Lung (tissue), 12 donors: ENCODE measurements around the gene LAPTM4A. TPM values are rescaled to one million over a fixed set of nuclear protein-coding genes. Genes with fewer than 3 reads are reported as not detected.

Experiments
- ATAC-seq: fragments of 200-7000 bp; cut with Tn5 transposase; one replicate; pipeline ENCODE4 v1.9.1; 2020; ENCODE audit warnings: moderate number of reproducible peaks; ENCODE audit not compliant: insufficient read depth, low FRiP score
- DNase-seq, 3 donors: peaks; one replicate each; pipeline ENCODE4 v3.0.0-alpha.2; 2013 to 2017
- H3K27ac ChIP-seq, 2 donors: one replicate each; pipeline ENCODE4 v1.5.1; 2013; ENCODE audit warnings: mild to moderate bottlenecking in 2 of 2, moderate library complexity in 2 of 2, control low read depth in 1 of 2, inconsistent platforms in 1 of 2, low read depth in 1 of 2, low read length in 1 of 2
- H3K27me3 ChIP-seq, 3 donors: one replicate each; pipeline ENCODE4 v1.5.1; 2013; ENCODE audit warnings: low read length in 2 of 3; ENCODE audit not compliant: control insufficient read depth in 3 of 3, insufficient read depth in 3 of 3
- H3K36me3 ChIP-seq, 4 donors: one replicate each; pipeline ENCODE4 v1.5.1; 2013; ENCODE audit warnings: low read length in 4 of 4, mild to moderate bottlenecking in 1 of 4, moderate library complexity in 1 of 4; ENCODE audit not compliant: control insufficient read depth in 4 of 4, insufficient read depth in 4 of 4
- H3K4me1 ChIP-seq, 5 donors: one replicate each; pipeline ENCODE4 v1.5.1; 2013; ENCODE audit warnings: low read length in 5 of 5, mild to moderate bottlenecking in 2 of 5, moderate library complexity in 1 of 5; ENCODE audit not compliant: control insufficient read depth in 5 of 5, insufficient read depth in 5 of 5
- H3K4me3 ChIP-seq: one replicate; pipeline ENCODE4 v1.5.1; 2013; ENCODE audit warnings: mild to moderate bottlenecking, control low read depth, moderate library complexity
- H3K9ac ChIP-seq, 2 donors: one replicate each; pipeline ENCODE4 v1.5.1; 2013; ENCODE audit warnings: low read length in 2 of 2, control low read depth in 1 of 2; ENCODE audit not compliant: insufficient read depth in 1 of 2
- H3K9me3 ChIP-seq, 4 donors: one replicate each; pipeline ENCODE4 v1.5.1; 2013; ENCODE audit warnings: low read length in 3 of 4, mild to moderate bottlenecking in 1 of 4, moderate library complexity in 1 of 4; ENCODE audit not compliant: control insufficient read depth in 4 of 4, insufficient read depth in 3 of 4
- WGBS, 2 donors: extraction: QIAGEN DNeasy Blood & Tissue Kit; methylation state at CpG; one replicate each; pipeline ENCODE4 v1.1.7; 2013; 5-methylcytosine and 5-hydroxymethylcytosine counted together
- polyA plus RNA-seq, 2 donors: library from polyadenylated mRNA; stranded (reverse); fragments of 200-250 nt; gene quantifications; one replicate each; pipeline ENCODE4 v1.2.1, GENCODE V29; 2013
- total RNA-seq, 2 donors: library from RNA; depleted of rRNA in 1 of 2; stranded (reverse); fragments of >200 nt in 1 of 2; gene quantifications; one replicate each; pipeline ENCODE4 v1.2.1, GENCODE V29; 2014 to 2021
- TF ChIP-seq, protein P1 (sequence below): IDR thresholded peaks from 2 replicates; pipeline ENCODE4 v1.5.1; 2012; ENCODE audit warnings: mild to moderate bottlenecking; ENCODE audit errors: control extremely low read depth, extremely low read depth
- donor health status: control.
- donor health status: control.
- donor health status: Bipolar disorder and iron deficiency.
- donor health status: healthy.
- donor health status: DM: yes; HTN: yes; CAD: no.

Gene LAPTM4A
- total and polyA plus RNA-seq, 4 donors, result 155 to 236 (median 204) TPM

DNA sequence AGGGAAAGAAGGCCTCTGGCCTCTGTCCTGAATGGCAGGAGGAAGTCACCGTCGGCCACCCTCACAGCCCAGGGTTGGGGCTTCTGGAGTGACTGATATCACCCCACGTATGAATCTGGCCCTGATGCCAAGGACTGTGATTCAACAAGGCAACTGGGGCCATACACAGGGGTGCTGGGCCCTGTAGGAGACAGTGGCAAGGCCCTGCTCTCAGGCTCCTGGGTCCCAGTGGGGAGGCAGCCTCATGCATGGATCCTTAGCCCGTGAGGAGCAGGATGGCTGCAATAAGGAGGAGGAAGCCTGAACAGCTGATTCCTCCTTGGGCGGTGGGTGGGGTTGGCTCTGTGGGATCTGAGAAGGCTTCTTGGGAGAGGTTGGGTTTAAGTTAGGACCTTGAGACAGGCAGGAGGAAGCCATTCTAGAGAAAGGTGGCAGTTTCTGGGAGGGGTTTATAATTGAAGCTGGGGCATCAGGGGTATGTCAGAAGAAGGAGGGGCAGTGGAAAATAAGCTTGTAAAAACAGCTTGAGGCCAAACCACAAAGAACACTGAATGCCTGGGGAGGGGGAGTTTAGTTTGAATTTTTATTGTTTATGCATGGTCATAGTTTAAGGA is 42.8 kb upstream of the LAPTM4A start:
- Histone ChIP-seq H3K27me3 (no peaks in the 10 kb centered on the region), H3K9ac (no peak overlapping the region), H3K36me3 (no peaks in the 10 kb centered on the region), H3K27ac (no peak overlapping the region), H3K9me3 (no peaks in the 10 kb centered on the region), H3K4me3 (no peak overlapping the region), H3K4me1 (peaks cover 0 to 25% (median 3%) of the 10 kb centered on the region in 5 donors)
- ATAC-seq, result no peak
- TF ChIP-seq, protein P1, sequence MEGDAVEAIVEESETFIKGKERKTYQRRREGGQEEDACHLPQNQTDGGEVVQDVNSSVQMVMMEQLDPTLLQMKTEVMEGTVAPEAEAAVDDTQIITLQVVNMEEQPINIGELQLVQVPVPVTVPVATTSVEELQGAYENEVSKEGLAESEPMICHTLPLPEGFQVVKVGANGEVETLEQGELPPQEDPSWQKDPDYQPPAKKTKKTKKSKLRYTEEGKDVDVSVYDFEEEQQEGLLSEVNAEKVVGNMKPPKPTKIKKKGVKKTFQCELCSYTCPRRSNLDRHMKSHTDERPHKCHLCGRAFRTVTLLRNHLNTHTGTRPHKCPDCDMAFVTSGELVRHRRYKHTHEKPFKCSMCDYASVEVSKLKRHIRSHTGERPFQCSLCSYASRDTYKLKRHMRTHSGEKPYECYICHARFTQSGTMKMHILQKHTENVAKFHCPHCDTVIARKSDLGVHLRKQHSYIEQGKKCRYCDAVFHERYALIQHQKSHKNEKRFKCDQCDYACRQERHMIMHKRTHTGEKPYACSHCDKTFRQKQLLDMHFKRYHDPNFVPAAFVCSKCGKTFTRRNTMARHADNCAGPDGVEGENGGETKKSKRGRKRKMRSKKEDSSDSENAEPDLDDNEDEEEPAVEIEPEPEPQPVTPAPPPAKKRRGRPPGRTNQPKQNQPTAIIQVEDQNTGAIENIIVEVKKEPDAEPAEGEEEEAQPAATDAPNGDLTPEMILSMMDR, result no peak
- DNase-seq, result no peak
- 66 to 77% methylated on average over 5 of the region's 5 CpGs for WGBS, 2 donors

DNA sequence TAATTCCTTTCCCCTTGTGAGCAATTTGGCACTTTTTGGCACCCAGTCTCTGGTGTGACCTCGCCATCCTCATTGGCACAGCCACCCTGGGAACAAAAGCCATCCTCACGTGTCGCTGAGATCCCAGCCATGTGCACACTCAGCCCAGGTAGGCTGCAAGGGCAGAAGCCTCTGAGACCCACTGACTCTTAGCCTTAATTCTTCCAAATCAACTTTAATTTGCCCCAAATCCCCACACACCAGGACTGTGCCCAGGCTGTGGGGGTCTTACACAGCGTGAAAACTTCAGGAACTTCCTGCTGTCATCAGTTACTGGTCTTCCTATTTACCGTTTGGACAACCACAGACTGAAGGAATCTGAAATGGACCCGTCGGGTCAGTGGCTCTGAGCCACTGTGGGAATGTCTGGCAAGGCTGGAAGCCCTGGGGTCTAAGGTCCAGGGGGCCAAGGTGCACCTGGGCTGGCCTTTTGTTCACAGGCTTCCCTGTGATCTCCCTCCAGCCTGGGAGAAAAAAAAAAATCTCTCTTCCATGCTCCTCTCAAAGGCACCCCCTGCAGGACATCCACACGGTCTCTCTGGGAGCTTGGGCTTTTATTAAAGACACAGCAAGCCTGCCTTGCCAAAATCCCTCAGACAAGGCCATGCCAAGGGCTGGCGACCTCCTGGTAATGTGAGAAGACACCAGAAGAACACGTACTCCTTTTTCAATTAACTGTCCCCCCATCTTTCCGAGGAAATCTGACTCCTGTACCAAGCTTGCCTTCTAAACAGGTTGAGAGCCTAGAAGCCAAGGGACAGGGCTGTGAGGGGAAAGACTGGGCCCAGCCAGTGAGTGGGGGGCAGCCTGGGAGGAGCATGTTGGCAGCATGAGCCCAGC is 42.1 kb upstream of the LAPTM4A start:
- WGBS, 2 donors, result 59 to 66% methylated on average over 11 of the region's 11 CpGs
- no peak overlapping the region for H3K27ac ChIP-seq
- H3K9me3 ChIP-seq, result no peaks in the 10 kb centered on the region
- ATAC-seq (no peak), DNase-seq (peak; percentile 73 to 86 (median 86))
- H3K4me1 ChIP-seq, result peaks cover 0 to 25% (median 3%) of the 10 kb centered on the region in 5 donors
- H3K27me3 ChIP-seq, result no peaks in the 10 kb centered on the region
- no peak overlapping the region for H3K9ac ChIP-seq
- no peak overlapping the region for H3K4me3 ChIP-seq
- H3K36me3 ChIP-seq, result no peaks in the 10 kb centered on the region
- TF ChIP-seq, protein P1, result no peak

- Histone ChIP-seq H3K4me1 (peaks cover 0 to 22% (median 3%) of the 10 kb centered on the region in 5 donors), H3K9me3 (no peaks in the 10 kb centered on the region), H3K36me3 (no peaks in the 10 kb centered on the region), H3K4me3 (no peak overlapping the region), H3K9ac (no peak overlapping the region), H3K27ac (no peak overlapping the region), H3K27me3 (no peaks in the 10 kb centered on the region)
- WGBS, 2 donors, result 92 to 95% methylated on average over 5 of the region's 5 CpGs
- ATAC-seq, result no peak
- TF ChIP-seq, protein P1, result no peak
- no peak for DNase-seq
Observed at GRCh38 chr2:20092901-20093235, 41.4 kb upstream of the LAPTM4A start.
